ENCODE results near the gene FERMT3.

The FERMT3 gene

DNA sequence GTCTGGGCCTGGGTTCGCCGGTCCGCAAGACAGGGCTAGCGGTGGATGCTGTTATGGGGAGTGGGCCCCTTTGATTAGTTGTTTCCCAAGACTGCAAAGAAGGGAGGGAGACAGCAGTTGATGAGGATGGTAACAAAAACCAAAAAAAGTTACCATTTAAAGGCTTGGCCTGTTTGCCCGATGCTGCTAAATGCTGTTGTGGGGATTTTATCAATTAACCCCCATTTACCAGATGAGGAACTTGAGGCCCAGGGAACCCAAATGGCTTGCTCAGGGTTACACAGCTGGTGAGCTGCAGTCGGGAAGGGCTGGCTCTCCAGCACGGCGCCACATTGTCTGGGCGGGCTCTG is 16.1 kb downstream of the FERMT3 start:
- no peak for DNase-seq

DNA sequence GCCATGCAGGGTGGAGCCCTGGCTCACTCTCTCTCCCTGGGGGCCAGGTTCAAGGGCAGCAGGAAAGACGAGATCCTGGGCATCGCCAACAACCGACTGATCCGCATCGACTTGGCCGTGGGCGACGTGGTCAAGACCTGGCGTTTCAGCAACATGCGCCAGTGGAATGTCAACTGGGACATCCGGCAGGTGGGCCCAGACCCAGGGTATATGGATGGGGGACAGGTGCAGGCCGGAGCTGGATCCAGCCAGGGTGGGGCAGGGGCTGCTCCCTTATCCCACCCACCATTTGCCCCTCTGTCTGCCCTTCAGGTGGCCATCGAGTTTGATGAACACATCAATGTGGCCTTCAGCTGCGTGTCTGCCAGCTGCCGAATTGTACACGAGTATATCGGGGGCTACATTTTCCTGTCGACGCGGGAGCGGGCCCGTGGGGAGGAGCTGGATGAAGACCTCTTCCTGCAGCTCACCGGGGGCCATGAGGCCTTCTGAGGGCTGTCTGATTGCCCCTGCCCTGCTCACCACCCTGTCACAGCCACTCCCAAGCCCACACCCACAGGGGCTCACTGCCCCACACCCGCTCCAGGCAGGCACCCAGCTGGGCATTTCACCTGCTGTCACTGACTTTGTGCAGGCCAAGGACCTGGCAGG is 16.6 kb downstream of the FERMT3 start:
- peak; percentile 73 for DNase-seq

- no peak for DNase-seq
These were observed 17.8 kb downstream of the FERMT3 start for GRCh38 chr11:64224151-64224890.

- no peak for DNase-seq
These were observed 18.5 kb downstream of the FERMT3 start for GRCh38 chr11:64224891-64225607.

DNA sequence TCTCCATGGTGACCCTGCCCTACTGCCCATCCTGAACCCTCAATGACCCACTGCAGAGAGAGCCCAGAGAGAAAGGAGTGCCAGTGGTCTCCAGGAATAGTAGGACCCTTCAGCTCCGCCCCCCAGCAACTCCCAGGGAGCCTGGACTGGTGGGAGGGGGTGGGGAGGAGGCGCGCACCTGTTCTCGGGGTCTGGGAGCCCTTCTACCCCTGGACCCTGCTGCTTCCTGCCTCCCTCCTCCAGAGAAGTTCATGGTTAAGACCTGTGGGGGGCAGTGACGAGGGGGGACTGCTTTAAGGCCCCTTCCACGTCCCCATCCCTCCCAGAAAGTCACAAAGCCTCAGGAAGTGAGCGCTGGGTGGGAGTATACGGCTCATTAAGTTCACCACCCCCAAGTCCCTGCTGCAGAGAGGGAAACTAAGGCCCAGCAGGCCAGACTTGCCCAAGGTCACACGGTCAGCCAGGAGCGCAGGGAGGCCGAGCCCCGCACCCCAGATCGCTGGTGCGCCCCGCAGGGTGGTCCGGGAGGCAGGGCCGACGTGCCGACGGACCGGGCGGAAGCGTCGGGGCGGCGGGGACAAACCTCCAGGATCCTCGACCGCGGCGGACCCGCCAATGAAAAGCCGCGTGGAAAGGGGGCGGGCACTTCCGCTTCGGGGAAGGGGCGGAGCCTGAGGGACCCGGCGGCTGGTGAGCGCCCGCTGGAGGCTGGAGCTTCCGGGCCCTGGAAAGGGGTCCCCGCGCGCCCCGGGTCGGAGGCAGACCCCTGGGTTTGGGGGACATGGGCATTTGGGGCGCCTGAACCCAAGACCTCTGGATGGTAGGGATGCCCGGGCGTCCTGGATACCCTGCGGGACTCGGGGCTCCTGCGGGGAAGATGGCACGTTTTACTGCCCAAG is 19.3 kb downstream of the FERMT3 start, which contains the start of the genes NUDT22 and TRPT1:
TSS of gene NUDT22 (plus strand) at position 667 of the 899 bp plus-strand sequence. CDS start 379 bp downstream, outside the sequence.
TSS of gene TRPT1 (minus strand) at position 579 of the 899 bp plus-strand sequence. CDS start at position 253, 326 bp downstream.
- peak; percentile 68 for DNase-seq

- DNase-seq = peak; percentile 59
These were observed 20.1 kb downstream of the FERMT3 start for GRCh38 chr11:64226507-64227051.

DNA sequence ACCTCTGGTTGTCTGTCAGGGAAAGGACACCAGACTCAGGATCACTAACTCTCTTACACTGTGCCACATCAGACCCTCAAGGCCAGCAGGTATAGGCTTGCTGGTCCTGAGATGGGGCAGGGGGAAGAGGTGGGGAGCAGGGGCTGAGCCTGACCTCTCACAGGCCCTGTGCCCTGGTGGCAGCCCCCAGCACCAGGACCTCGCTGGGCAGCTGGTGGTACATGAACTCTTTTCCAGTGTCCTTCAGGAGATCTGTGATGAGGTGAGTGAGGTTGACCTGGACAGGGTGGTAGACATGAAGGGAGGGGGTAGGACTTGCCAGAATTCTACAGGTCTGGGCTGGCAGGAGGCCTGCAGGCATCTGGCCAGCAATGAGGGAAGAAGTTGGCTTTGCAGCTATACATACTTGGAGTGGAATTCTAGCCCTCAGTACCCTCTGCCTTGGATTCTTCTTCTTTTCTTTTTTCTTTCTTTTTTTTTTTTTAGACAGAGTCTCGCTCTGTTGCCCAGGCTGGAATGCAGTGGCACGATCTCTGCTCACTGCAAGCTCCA is 21.0 kb downstream of the FERMT3 start:
- DNase-seq = no peak

GRCh38 chr11:64229090-64229743 is 22.7 kb downstream of the FERMT3 start:
- DNase-seq = no peak

DNA sequence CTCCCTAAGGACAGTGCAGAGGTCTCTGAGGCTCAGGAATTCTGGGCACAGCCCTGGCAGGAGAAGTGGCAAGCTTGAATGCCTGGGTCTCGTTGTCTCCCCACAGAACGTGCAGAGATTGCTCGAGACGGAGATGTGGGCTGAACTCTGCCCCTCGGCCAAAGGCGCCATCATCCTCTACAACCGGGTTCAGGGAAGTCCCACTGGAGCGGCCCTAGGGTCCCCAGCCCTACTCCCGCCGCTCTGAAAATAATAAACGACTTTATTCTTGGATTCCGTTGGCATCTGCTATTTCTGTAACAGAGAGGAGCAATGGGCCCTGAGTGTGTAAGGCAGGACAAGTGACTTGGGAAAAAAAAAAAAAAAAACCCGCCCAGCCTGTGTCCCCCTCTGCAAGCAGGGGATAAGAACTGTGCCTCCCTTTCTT is 23.2 kb downstream of the FERMT3 start:
- no peak for DNase-seq

DNA sequence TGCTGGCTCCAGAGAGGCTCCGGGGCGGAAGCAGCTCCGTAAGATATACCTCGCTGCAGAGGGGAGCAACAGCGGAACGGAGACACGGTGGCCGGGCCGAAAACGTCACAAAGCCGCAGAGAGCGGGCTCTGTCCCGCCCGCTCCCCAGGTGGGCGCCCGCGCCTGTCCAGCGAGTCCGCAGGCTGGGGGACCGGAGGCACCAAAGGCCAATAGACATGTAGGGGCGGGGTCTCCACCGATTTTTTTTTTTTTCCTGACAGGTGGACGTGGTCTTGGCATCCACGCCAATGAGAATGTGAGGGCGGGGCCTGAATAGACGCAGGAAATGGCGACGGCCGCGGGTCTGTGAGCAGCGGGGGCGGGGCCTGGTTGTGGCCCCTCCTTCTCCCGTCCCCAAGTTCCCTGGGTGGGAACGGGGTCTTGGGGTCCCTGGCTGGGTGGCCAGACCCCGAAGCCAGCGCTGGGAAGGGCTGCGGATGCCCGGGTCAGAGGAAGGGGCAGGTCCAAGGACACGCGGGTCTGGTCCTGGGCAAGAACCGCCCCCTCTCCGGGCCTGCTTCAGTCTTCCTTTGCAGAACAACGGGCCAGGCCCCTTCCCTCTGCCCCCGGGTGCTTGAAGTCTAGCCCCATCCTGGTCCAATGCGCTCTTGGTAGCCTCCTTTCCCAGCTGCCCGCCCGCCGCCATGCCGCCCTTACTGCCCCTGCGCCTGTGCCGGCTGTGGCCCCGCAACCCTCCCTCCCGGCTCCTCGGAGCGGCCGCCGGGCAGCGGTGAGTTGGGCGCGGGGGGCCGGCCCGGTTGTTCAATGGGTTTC is 23.9 kb downstream of the FERMT3 start, which contains the start of gene DNAJC4:
TSS of gene DNAJC4 (plus strand) at position 378 of the 814 bp plus-strand sequence. CDS start at position 685, 307 bp downstream.
- peak; percentile 93 for DNase-seq

- DNase-seq = no peak
These were observed 24.5 kb downstream of the FERMT3 start for GRCh38 chr11:64230985-64231365.

DNA sequence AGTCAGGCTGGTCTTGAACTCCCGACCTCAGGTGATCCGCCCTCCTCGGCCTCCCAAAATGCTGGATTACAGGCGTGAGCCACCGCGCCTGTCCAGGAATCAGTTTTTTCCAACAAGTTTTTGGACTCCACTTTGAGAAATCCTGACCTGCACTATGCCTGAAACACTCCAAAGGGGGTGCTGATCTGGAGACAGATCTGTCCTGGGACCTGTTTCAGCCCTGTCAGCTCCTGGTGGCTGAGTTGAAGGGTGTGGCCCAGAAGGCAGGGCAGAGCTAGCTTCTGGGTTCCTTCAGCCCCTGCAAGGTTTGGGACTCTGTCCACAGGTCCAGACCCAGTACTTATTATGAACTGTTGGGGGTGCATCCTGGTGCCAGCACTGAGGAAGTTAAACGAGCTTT is 25.0 kb downstream of the FERMT3 start:
- no peak for DNase-seq

DNA sequence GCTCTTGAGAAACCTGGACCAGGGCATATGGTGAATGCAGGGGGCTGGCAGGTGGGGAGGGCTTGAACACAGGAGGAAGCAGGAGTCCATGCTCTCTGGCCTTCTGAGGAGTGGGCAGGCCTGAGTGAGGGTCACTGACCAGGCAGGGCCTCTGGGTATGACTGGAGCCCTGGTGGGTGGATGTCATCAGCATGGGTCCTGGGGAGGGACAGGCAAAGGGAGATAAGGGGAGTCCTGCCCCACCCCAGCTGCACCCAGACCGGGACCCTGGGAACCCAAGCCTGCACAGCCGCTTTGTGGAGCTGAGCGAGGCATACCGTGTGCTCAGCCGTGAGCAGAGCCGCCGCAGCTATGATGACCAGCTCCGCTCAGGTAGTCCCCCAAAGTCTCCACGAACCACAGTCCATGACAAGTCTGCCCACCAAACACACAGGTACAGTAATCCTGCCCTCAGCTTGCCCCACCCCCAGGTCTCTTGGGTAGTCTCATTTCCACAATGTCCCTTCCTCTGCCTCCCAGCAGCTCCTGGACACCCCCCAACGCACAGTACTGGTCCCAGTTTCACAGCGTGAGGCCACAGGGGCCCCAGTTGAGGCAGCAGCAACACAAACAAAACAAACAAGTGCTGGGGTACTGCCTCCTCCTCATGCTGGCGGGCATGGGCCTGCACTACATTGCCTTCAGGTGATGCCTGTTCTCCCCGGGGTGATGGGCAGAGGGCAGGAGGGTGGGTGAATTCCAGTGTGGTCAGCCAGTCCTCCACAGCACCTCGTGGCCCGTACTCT is 25.9 kb downstream of the FERMT3 start:
- no peak for DNase-seq

DNA sequence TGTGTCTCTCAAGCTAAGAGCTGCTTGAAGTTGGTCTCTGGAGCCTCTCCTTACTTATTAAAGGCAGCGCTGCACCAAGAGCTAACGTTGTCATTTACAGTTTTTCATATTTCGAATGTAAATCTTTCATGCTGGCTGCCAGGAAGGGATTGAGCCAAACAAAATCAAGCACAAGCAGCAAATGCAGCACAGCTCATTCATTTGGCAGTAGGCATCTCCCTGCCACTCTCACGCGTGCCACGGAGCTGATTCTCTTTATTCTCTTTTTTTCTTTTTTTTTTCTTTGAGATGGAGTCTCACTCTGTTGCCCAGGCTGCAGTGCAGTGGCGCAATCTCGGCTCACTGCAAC is 26.4 kb downstream of the FERMT3 start:
- DNase-seq = no peak

DNA sequence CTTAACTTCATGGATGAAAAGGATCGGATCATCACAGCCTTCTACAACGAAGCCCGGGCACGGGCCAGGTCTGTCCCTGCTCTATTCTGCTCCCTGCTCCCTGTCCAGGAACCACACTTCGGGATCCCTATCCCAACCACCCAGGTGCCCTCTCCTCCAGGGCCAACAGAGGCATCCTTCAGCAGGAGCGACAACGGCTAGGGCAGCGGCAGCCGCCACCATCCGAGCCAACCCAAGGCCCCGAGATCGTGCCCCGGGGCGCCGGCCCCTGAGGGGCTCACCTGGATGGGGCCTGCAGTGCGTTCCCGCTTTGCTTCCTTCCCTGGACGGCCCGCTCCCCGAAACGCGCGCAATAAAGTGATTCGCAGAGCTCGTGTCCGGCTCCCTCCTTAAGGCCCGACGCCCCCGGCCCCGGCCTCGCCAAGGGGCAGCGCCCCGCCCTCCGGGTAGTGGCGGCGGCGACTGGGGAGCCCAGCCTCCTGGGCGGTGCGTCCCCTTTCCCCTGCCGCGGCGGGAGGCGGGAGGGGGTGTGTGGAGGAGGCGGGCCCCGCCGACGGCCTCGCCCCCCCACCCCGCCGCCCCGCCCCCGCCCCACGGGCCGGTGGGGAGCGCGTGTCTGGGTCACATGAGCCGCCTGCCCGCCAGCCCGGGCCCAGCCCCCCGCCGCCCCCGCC is 27.5 kb downstream of the FERMT3 start, which contains the start of gene VEGFB:
TSS of gene VEGFB (plus strand) at position 672 of the 674 bp plus-strand sequence. CDS start 250 bp downstream, outside the sequence.
- DNase-seq = no peak

DNA sequence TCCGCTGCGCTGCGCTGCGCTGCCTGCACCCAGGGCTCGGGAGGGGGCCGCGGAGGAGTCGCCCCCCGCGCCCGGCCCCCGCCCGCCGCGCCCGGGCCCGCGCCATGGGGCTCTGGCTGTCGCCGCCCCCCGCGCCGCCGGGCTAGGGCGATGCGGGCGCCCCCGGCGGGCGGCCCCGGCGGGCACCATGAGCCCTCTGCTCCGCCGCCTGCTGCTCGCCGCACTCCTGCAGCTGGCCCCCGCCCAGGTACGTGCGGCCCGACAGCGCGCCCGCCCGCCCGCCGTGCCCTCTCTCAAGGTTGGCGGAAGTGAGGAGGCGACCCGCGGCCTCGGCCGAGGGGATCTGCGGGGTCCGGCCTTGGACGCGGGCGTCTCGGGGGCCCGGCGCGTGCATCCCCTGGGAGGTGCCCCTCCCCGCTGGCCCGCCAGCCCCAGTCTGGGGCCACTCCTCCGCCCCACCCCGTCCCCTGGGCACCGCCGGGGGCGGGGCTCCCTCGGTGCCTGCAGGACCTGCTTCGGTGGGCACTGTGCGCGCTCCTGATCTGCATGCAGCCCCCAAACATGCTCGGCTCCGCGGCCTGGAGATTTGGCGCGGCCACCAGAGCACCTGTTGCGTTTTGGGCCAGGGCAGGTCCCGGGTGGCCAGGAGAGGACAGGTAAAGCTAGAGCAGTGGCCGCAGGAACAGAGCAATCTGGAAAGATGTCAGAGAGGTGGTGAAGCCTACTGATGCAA is 28.3 kb downstream of the FERMT3 start:
- DNase-seq = no peak

- no peak for DNase-seq
These were observed 29.1 kb downstream of the FERMT3 start for GRCh38 chr11:64235437-64236161.
